ENCODE data around the gene ADAMTSL3.
A peak's percentile ranks its signal among the peaks of the same experiment; 100 is the strongest.

Gene ADAMTSL3

GRCh38 chr15:83845230-83845629, 191.3 kb downstream of the ADAMTSL3 start:
- DNase-seq (ENCODE audit: low spot score) (no peak), ATAC-seq (ENCODE audit: low read depth) (no peak)
- Histone ChIP-seq H3K4me1 (ENCODE audit: insufficient read depth, poor library complexity, severe bottlenecking) (peaks cover 48% of the 10 kb centered on the region), H3K36me3 (ENCODE audit: low read depth) (no peaks in the 10 kb centered on the region), H3K4me3 (ENCODE audit: severe bottlenecking) (no peak overlapping the region), H3K9me3 (ENCODE audit: severe bottlenecking) (no peaks in the 10 kb centered on the region), H3K27me3 (ENCODE audit: insufficient read depth, poor library complexity, severe bottlenecking) (no peaks in the 10 kb centered on the region), H3K27ac (ENCODE audit: poor library complexity, severe bottlenecking) (peak overlapping the region; percentile 85)
- TF ChIP-seq CTCF (IDR thresholded peaks at IDR 0.05; ENCODE audit: poor library complexity, severe bottlenecking), result no peak

- peak overlapping the region; percentile 85 for H3K27ac ChIP-seq (ENCODE audit: poor library complexity, severe bottlenecking)
Observed at GRCh38 chr15:83846847-83847246, 192.9 kb downstream of the ADAMTSL3 start.

GRCh38 chr15:83848315-83849050, 194.6 kb downstream of the ADAMTSL3 start:
- ATAC-seq (ENCODE audit: low read depth) (peak; percentile 58), DNase-seq (ENCODE audit: low spot score) (no peak)
- Histone ChIP-seq H3K36me3 (ENCODE audit: low read depth) (no peaks in the 10 kb centered on the region), H3K4me1 (ENCODE audit: insufficient read depth, poor library complexity, severe bottlenecking) (peaks cover 72% of the 10 kb centered on the region), H3K27ac (ENCODE audit: poor library complexity, severe bottlenecking) (peak overlapping the region; percentile 85), H3K27me3 (ENCODE audit: insufficient read depth, poor library complexity, severe bottlenecking) (no peaks in the 10 kb centered on the region), H3K9me3 (ENCODE audit: severe bottlenecking) (no peaks in the 10 kb centered on the region), H3K4me3 (ENCODE audit: severe bottlenecking) (no peak overlapping the region)
- TF ChIP-seq CTCF (IDR thresholded peaks at IDR 0.05; ENCODE audit: poor library complexity, severe bottlenecking), result no peak

More at GRCh38 chr15:83846847-83847246, 192.9 kb downstream of the ADAMTSL3 start:
- H3K4me1 ChIP-seq (ENCODE audit: insufficient read depth, poor library complexity, severe bottlenecking), result peaks cover 64% of the 10 kb centered on the region
- peak; percentile 26; the same call in 2 of the 3 replicates for ATAC-seq (ENCODE audit: low read depth)
- no peak for TF ChIP-seq CTCF (IDR thresholded peaks at IDR 0.05; ENCODE audit: poor library complexity, severe bottlenecking)
- no peaks in the 10 kb centered on the region for H3K27me3 ChIP-seq (ENCODE audit: insufficient read depth, poor library complexity, severe bottlenecking)
- no peaks in the 10 kb centered on the region for H3K9me3 ChIP-seq (ENCODE audit: severe bottlenecking)
- no peak for DNase-seq (ENCODE audit: low spot score)
- no peaks in the 10 kb centered on the region for H3K36me3 ChIP-seq (ENCODE audit: low read depth)
- no peak overlapping the region for H3K4me3 ChIP-seq (ENCODE audit: severe bottlenecking)

- Histone ChIP-seq H3K27ac (ENCODE audit: poor library complexity, severe bottlenecking) (peak overlapping the region; percentile 85), H3K4me1 (ENCODE audit: insufficient read depth, poor library complexity, severe bottlenecking) (peaks cover 80% of the 10 kb centered on the region), H3K9me3 (ENCODE audit: severe bottlenecking) (no peaks in the 10 kb centered on the region), H3K27me3 (ENCODE audit: insufficient read depth, poor library complexity, severe bottlenecking) (no peaks in the 10 kb centered on the region), H3K36me3 (ENCODE audit: low read depth) (no peaks in the 10 kb centered on the region), H3K4me3 (ENCODE audit: severe bottlenecking) (no peak overlapping the region)
- ATAC-seq (ENCODE audit: low read depth) (no peak), DNase-seq (ENCODE audit: low spot score) (no peak)
- TF ChIP-seq CTCF (IDR thresholded peaks at IDR 0.05; ENCODE audit: poor library complexity, severe bottlenecking), result no peak
Observed at GRCh38 chr15:83850015-83850414, 196.1 kb downstream of the ADAMTSL3 start.
